PFSK-1 (cell line): ENCODE measurements around the gene SLC25A25.

Experiments
- FOXP2 ChIP-seq: optimal IDR thresholded peaks from 2 replicates; pipeline ENCODE3; 2011; ENCODE audit warnings: borderline replicate concordance, control low read depth, inconsistent platforms; ENCODE audit not compliant: insufficient read depth; ENCODE audit errors: extremely low read length, extremely low read depth
- POLR2AphosphoS5 ChIP-seq: IDR thresholded peaks from 2 replicates; pipeline ENCODE4 v1.6.1; 2012; ENCODE audit warnings: low read depth, mild to moderate bottlenecking, control low read depth, low read length, moderate library complexity
- SIN3A ChIP-seq: IDR thresholded peaks from 2 replicates; pipeline ENCODE4 v1.6.1; 2012; ENCODE audit warnings: mild to moderate bottlenecking, low read length, moderate library complexity, borderline replicate concordance; ENCODE audit not compliant: insufficient read depth
- TAF1 ChIP-seq: IDR thresholded peaks from 2 replicates; pipeline ENCODE4 v1.6.1; 2012; ENCODE audit warnings: low read length, control low read depth, borderline replicate concordance; ENCODE audit not compliant: insufficient read depth
- TF ChIP-seq, protein P1 (sequence below), 2 experiments: IDR thresholded peaks; 2 replicates each; pipeline versions ENCODE4 v1.6.1 to v1.8.0; 2011 to 2012; ENCODE audit warnings: low read depth in 2 of 2, low read length in 2 of 2, control low read depth in 1 of 2, inconsistent platforms in 1 of 2, mild to moderate bottlenecking in 1 of 2, moderate library complexity in 1 of 2; ENCODE audit not compliant: insufficient read depth in 1 of 2

The SLC25A25 gene

DNA sequence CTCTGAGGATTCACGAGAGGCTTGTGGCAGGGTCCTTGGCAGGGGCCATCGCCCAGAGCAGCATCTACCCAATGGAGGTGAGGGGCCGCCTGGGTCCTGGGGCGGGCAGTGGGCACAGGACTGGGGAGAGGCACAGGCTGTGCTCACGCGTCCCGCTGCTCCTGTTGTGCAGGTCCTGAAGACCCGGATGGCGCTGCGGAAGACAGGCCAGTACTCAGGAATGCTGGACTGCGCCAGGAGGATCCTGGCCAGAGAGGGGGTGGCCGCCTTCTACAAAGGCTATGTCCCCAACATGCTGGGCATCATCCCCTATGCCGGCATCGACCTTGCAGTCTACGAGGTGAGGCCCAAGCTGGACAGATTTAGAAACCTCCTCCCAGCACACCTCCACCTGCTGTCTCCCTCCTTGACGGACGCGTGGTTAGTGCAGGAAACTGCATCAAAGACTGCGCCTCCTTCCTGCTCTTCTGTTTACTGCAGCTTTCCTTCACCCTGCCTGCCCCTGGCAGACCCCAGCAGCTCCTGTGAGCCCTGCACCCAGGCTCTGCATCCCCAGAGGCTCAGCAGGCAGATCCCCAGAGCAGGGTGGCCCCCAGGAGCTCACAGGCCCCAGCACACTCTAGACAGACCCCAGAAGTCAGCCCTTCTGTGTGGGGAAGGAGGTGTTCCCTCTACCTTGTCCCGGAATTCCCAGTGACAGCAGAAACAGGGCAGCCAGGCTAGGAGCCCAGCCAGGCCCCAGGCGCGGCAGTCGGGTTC, 38.3 kb downstream of the SLC25A25 start:
- TF ChIP-seq TAF1 (no peak), FOXP2 (no peak), POLR2AphosphoS5 (no peak), SIN3A (no peak)
- TF ChIP-seq, protein P1, sequence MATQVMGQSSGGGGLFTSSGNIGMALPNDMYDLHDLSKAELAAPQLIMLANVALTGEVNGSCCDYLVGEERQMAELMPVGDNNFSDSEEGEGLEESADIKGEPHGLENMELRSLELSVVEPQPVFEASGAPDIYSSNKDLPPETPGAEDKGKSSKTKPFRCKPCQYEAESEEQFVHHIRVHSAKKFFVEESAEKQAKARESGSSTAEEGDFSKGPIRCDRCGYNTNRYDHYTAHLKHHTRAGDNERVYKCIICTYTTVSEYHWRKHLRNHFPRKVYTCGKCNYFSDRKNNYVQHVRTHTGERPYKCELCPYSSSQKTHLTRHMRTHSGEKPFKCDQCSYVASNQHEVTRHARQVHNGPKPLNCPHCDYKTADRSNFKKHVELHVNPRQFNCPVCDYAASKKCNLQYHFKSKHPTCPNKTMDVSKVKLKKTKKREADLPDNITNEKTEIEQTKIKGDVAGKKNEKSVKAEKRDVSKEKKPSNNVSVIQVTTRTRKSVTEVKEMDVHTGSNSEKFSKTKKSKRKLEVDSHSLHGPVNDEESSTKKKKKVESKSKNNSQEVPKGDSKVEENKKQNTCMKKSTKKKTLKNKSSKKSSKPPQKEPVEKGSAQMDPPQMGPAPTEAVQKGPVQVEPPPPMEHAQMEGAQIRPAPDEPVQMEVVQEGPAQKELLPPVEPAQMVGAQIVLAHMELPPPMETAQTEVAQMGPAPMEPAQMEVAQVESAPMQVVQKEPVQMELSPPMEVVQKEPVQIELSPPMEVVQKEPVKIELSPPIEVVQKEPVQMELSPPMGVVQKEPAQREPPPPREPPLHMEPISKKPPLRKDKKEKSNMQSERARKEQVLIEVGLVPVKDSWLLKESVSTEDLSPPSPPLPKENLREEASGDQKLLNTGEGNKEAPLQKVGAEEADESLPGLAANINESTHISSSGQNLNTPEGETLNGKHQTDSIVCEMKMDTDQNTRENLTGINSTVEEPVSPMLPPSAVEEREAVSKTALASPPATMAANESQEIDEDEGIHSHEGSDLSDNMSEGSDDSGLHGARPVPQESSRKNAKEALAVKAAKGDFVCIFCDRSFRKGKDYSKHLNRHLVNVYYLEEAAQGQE (IDR thresholded peaks at IDR 0.05; ENCODE audit: insufficient read depth in 1 of 2, low read depth in 2 of 2, low read length in 2 of 2) = no peak

DNA sequence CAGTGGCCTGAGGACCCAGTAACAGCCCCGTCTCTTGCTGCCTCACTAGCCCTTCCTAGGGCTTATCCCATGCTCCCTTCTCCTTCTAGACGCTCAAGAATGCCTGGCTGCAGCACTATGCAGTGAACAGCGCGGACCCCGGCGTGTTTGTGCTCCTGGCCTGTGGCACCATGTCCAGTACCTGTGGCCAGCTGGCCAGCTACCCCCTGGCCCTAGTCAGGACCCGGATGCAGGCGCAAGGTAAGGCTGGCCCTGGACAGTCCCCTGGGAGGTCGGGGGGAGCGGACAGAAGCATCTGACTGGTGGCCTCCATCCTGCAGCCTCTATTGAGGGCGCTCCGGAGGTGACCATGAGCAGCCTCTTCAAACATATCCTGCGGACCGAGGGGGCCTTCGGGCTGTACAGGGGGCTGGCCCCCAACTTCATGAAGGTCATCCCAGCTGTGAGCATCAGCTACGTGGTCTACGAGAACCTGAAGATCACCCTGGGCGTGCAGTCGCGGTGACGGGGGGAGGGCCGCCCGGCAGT, 39.0 kb downstream of the SLC25A25 start:
- no peak for TF ChIP-seq POLR2AphosphoS5
- TF ChIP-seq FOXP2 = no peak
- no peak for TF ChIP-seq SIN3A
- TF ChIP-seq, protein P1 (IDR thresholded peaks at IDR 0.05; ENCODE audit: insufficient read depth in 1 of 2, low read depth in 2 of 2, low read length in 2 of 2) = no peak
- no peak for TF ChIP-seq TAF1

DNA sequence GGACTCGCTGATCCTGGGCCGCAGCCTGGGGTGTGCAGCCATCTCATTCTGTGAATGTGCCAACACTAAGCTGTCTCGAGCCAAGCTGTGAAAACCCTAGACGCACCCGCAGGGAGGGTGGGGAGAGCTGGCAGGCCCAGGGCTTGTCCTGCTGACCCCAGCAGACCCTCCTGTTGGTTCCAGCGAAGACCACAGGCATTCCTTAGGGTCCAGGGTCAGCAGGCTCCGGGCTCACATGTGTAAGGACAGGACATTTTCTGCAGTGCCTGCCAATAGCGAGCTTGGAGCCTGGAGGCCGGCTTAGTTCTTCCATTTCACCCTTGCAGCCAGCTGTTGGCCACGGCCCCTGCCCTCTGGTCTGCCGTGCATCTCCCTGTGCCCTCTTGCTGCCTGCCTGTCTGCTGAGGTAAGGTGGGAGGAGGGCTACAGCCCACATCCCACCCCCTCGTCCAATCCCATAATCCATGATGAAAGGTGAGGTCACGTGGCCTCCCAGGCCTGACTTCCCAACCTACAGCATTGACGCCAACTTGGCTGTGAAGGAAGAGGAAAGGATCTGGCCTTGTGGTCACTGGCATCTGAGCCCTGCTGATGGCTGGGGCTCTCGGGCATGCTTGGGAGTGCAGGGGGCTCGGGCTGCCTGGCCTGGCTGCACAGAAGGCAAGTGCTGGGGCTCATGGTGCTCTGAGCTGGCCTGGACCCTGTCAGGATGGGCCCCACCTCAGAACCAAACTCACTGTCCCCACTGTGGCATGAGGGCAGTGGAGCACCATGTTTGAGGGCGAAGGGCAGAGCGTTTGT, 39.6 kb downstream of the SLC25A25 start:
- TF ChIP-seq FOXP2 (no peak), POLR2AphosphoS5 (no peak), SIN3A (no peak), TAF1 (no peak)
- TF ChIP-seq, protein P1 (IDR thresholded peaks at IDR 0.05; ENCODE audit: insufficient read depth in 1 of 2, low read depth in 2 of 2, low read length in 2 of 2) = no peak

DNA sequence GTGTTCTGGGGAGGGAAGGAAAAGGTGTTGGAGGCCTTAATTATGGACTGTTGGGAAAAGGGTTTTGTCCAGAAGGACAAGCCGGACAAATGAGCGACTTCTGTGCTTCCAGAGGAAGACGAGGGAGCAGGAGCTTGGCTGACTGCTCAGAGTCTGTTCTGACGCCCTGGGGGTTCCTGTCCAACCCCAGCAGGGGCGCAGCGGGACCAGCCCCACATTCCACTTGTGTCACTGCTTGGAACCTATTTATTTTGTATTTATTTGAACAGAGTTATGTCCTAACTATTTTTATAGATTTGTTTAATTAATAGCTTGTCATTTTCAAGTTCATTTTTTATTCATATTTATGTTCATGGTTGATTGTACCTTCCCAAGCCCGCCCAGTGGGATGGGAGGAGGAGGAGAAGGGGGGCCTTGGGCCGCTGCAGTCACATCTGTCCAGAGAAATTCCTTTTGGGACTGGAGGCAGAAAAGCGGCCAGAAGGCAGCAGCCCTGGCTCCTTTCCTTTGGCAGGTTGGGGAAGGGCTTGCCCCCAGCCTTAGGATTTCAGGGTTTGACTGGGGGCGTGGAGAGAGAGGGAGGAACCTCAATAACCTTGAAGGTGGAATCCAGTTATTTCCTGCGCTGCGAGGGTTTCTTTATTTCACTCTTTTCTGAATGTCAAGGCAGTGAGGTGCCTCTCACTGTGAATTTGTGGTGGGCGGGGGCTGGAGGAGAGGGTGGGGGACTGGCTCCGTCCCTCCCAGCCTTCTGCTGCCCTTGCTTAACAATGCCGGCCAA, 40.4 kb downstream of the SLC25A25 start:
- TF ChIP-seq FOXP2 (no peak), SIN3A (no peak), TAF1 (no peak), POLR2AphosphoS5 (no peak)
- TF ChIP-seq, protein P1 (IDR thresholded peaks at IDR 0.05; ENCODE audit: insufficient read depth in 1 of 2, low read depth in 2 of 2, low read length in 2 of 2) = no peak
